ENCODE results near the gene MOCS1. TPM values are rescaled to one million over a fixed set of nuclear protein-coding genes. Genes with fewer than 3 reads are reported as not detected.

Gene MOCS1
- total RNA-seq, 1 donor from 2014 or later, result 0.20 TPM

- H3K4me1 Mint-ChIP-seq, result no peaks in the 10 kb centered on the region
- no peak for DNase-seq
- H3K4me3 Mint-ChIP-seq, result no peak overlapping the region
- no peak for ATAC-seq (ENCODE audit: low read depth)
- TF ChIP-seq, protein P1, sequence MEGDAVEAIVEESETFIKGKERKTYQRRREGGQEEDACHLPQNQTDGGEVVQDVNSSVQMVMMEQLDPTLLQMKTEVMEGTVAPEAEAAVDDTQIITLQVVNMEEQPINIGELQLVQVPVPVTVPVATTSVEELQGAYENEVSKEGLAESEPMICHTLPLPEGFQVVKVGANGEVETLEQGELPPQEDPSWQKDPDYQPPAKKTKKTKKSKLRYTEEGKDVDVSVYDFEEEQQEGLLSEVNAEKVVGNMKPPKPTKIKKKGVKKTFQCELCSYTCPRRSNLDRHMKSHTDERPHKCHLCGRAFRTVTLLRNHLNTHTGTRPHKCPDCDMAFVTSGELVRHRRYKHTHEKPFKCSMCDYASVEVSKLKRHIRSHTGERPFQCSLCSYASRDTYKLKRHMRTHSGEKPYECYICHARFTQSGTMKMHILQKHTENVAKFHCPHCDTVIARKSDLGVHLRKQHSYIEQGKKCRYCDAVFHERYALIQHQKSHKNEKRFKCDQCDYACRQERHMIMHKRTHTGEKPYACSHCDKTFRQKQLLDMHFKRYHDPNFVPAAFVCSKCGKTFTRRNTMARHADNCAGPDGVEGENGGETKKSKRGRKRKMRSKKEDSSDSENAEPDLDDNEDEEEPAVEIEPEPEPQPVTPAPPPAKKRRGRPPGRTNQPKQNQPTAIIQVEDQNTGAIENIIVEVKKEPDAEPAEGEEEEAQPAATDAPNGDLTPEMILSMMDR (IDR thresholded peaks at IDR 0.05), result no peak
- peaks cover 2% of the 10 kb centered on the region for H3K27me3 Mint-ChIP-seq
- H3K9me3 Mint-ChIP-seq, result peaks cover 2% of the 10 kb centered on the region
- no peaks in the 10 kb centered on the region for H3K36me3 Mint-ChIP-seq (ENCODE audit: low read depth)
- ChIA-PET POLR2A (no interaction called here), CTCF (no interaction called here)
- intact Hi-C loops (cut with micrococcal nuclease), result no loop called here
- H3K27ac Mint-ChIP-seq, result no peak overlapping the region
These were observed 22.7 kb upstream of the MOCS1 start for GRCh38 chr6:39956936-39957335.

GRCh38 chr6:39953076-39953618 lies 18.9 kb upstream of the MOCS1 start:
- intact Hi-C loops (cut with micrococcal nuclease), result no loop called here
- Mint-ChIP-seq H3K4me3 (no peak overlapping the region), H3K27me3 (no peaks in the 10 kb centered on the region), H3K36me3 (ENCODE audit: low read depth) (no peaks in the 10 kb centered on the region), H3K27ac (no peak overlapping the region), H3K9me3 (no peaks in the 10 kb centered on the region), H3K4me1 (no peaks in the 10 kb centered on the region)
- no peak for DNase-seq
- no peak for ATAC-seq (ENCODE audit: low read depth)
- ChIA-PET CTCF (no interaction called here), POLR2A (no interaction called here)
- TF ChIP-seq, protein P1 (IDR thresholded peaks at IDR 0.05), result no peak

DNA sequence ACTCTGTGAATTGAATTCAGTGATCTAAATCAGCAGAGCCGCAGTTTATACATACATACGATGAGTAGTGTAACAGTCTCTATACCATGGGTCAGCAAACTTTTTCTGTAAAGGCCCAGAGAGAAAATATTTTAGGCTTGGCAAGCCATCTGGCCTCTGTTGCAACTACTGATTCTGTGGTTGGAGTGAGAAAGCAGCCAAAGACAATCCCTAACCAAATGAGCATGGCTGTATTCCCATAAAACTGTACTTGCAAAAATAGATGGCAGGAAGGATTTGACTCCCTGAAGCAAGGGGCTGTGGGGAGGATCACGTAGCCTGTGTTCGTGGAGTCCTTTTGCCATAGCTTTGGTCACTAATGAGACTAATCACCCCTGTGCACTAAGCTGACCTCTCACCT lies 17.9 kb upstream of the MOCS1 start:
- H3K27ac Mint-ChIP-seq, result no peak overlapping the region
- TF ChIP-seq, protein P1 (IDR thresholded peaks at IDR 0.05), result no peak
- intact Hi-C loops (cut with micrococcal nuclease), result no loop called here
- no peak for DNase-seq
- ChIA-PET CTCF (no interaction called here), POLR2A (no interaction called here)
- H3K4me3 Mint-ChIP-seq, result no peak overlapping the region
- H3K27me3 Mint-ChIP-seq, result no peaks in the 10 kb centered on the region
- no peaks in the 10 kb centered on the region for H3K36me3 Mint-ChIP-seq (ENCODE audit: low read depth)
- ATAC-seq (ENCODE audit: low read depth), result no peak
- H3K9me3 Mint-ChIP-seq, result no peaks in the 10 kb centered on the region
- no peaks in the 10 kb centered on the region for H3K4me1 Mint-ChIP-seq

- Mint-ChIP-seq H3K27ac (no peak overlapping the region), H3K9me3 (no peaks in the 10 kb centered on the region), H3K4me1 (no peaks in the 10 kb centered on the region), H3K36me3 (ENCODE audit: low read depth) (no peaks in the 10 kb centered on the region), H3K4me3 (no peak overlapping the region), H3K27me3 (no peaks in the 10 kb centered on the region)
- CTCF ChIA-PET, result no interaction called here
- ATAC-seq (ENCODE audit: low read depth), result no peak
- TF ChIP-seq, protein P1 (IDR thresholded peaks at IDR 0.05), result no peak
- DNase-seq, result no peak
- POLR2A ChIA-PET, result no interaction called here
- intact Hi-C loops (cut with micrococcal nuclease), result no loop called here
These were observed 17.5 kb upstream of the MOCS1 start for GRCh38 chr6:39951716-39952115.

DNA sequence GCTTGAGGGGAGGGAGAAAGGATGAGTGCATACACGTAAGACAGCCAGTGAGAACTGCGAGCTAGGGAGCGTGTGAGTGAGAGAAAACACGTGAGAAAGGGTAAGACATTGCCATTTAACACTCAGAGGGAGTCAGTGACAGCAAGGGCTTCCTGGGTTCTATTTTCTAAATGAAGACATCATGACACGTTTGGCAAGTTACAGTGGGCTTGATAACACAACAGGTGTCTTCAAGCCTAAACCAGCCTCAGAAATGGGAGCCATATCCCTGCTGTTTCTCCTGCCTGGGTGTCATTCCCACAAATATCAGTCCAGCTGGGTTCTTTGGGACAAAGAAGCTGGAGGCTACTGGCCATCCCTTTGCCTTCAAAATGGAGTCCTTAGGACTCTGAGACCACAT lies 16.9 kb upstream of the MOCS1 start:
- CTCF ChIA-PET, result no interaction called here
- Mint-ChIP-seq H3K27me3 (peaks cover 2% of the 10 kb centered on the region), H3K36me3 (ENCODE audit: low read depth) (no peaks in the 10 kb centered on the region), H3K4me3 (no peak overlapping the region), H3K9me3 (no peaks in the 10 kb centered on the region), H3K4me1 (no peaks in the 10 kb centered on the region), H3K27ac (no peak overlapping the region)
- ATAC-seq (ENCODE audit: low read depth) (no peak), DNase-seq (no peak)
- intact Hi-C loops (cut with micrococcal nuclease), result no loop called here
- POLR2A ChIA-PET, result no interaction called here
- TF ChIP-seq, protein P1 (IDR thresholded peaks at IDR 0.05), result no peak
